NCI-H1930 (cell line): ENCODE measurements around the gene HOXA5.

Experiments
- DNase-seq, 2 experiments: peaks; one replicate each; lab custom pipeline; 2025; lab: John Stamatoyannopoulos, UW

Gene HOXA5

DNA sequence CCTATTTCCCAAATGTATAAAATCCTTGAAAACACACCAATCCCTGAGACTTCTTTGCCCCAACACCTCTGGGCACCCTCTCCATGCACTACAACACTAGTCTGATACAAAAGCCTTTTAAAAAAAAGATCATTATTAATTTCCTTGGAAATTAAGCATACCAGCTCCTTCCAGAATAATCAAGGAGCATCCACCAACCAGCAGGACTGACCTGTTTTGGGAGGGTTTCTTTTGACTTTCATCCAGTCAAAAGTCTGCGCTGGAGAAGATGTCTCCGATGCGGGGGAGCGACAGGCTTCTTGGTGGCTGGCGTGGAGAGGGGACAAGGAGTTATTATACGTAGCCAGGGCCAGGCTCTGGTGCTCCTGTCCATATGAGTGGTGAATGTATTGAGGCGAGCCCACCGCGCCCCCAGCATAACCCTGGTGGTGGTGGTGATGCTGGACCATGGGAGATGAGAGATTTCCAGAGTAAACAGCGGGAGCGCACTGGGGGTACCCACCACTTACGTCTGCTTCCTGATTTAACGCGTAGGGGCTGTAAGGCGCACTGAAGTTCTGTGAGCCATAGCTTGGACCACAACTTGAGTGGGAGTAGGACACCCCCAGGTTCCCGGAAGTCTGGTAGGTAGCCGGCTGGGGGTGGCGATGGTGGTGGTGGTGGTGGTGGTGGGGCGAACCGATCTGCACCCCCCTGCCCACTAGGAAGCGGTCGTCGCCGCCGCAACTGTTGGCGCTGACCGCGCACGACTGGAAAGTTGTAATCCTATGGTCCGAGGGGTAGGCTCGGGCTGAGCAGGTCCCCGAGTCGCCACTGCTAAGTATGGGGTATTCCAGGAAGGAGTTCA is 48.2 kb downstream of the HOXA5 start:
- DNase-seq, result no peak

DNA sequence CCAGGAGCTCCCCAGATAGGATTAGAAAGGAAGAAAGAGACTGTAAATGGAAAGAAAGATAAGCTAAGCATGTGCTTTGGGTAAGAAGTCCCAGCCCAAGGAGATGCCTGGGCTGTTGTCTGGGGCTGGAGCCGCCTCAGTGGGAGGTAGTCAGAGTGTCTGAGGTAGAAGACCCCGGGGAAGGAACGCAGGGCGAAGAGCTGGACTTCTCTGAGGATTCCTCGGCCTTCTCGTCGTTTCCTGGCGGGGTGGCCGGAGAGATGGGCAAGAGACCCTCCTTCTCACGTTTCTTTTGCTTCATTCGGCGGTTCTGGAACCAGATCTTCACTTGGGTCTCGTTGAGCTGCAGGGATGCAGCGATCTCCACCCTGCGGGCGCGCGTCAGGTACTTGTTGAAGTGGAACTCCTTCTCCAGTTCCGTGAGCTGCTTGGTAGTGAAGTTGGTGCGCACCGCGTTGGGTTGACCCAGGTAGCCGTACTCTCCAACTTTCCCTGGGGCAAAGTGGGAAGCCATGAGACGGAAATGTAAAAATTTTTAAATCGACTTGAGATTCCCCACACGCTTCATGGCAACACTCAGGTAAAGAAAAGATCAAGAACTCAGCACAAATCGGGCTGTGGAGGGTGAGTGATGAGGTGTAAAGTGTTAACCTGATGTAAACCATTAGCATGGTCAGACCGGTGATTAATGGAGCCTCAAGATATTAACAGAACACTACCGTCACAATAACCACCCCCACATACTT is 49.0 kb downstream of the HOXA5 start:
- DNase-seq, result no peak

DNA sequence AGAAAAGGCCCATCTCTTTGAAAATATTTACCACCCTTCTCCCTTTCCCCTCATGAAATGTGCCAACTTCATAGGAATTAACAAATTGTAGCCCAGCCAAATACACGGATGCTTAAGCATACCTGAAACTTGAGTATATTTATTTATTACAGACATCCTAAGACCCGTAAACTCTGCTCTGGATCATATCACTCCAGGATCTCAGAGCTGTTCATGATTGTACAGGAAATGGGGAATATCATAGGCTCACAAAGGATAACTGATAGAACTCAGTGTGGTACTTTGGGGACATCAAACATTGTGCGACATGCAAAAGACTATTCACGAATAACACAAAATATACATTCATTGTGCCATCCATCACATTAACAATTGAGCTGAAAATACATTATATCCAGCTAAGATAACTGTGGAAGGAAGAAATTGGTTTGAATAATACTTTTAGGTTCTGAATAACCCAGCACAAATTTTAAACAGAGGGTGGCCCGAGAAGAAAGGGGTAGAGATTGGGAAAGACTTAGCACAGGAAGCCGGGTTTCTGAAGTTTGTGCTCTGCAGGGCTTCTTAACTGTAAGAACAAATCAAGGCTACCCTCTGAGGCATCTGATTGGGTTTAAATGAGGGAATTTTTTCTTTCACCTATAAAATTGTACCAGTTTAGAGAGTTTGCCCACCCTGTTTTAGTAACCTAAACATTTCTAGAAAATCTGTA is 50.1 kb downstream of the HOXA5 start:
- no peak for DNase-seq

DNA sequence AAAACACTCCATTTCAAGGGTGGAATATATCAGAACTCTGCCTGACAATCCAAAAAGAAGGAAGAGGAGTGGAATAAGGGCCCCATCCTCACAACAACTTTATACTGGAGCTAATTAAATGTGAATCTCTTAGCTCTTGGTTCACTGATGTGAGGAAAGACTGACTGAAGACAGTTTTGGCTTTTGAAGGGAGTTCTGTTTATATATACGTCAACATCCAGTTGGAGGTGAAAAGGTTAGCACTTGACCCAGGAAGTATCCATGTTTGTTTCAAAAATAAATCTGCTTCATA is 50.7 kb downstream of the HOXA5 start:
- DNase-seq, result no peak

DNA sequence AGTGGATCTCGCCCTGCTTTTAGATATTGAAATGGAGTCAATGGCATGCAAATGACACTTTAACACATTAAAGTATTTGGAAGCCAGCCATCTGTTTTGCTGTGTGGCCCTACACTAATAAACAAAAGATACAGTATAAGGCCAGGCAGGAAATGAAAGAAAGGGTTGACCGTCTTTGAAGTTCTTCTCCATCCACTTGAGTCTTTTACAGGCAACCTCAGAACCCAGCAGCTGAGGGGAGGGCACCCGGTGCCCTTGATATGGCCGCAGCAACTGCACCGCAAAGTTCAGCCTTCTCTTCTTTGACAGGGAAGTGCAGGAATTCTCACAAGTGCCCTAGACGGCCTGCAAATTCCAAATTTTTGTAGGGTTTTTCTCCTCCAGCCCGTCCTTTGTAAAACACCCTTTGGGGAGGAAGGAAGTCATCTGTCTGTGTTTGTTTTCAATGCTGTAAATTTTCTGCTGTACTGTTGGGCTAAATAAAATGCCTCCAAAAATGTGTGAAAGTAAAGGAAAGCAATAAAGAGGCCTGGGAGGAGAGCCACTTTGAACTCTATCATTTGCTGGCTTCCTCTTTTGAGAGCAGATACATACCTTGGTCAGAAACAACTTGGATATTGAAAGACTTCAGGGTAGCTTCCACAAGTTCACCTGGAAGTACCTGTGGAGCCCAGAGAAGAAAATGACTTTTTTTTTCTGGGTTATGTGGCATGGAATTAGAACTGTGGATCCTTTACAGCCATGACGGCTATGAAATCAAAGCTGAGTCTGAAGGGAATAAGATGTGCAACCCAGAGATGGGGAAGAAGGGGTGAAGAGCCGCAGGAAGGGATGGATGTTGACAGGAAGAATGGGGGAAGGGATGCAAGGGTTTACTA is 51.3 kb downstream of the HOXA5 start:
- DNase-seq, result no peak

DNA sequence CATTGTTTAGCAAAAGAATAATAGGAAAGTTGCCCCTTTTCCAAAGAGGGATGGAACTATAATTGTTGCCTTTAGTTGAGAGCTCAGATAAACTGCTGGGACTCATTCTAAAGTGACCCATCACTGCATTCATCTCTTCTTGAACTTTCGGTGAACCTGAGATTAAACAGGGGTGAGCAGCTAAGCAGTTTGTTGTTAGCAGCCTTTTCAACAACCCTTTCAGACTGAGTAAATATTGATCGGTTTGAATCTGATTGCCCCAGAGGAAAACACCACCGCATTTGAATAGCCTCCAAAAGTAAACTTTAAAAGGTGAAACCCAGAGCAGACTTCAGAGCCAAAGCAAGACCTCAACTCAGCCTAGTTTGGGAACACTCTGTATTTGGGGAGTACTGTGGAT is 52.4 kb downstream of the HOXA5 start:
- DNase-seq, result peak; percentile 46 to 81
